OCI-LY7 (cell line): ENCODE measurements around the gene NDUFS6.

ENCODE experiments used
- CTCF ChIP-seq: fragments of 200-600 bp; sonication (generic); conservative IDR thresholded peaks from 2 replicates; pipeline ENCODE4 v1.5.1; 2014; ENCODE audit warnings: mild to moderate bottlenecking, antibody characterized with exemption, low read length, moderate library complexity, mixed read lengths
- EZH2phosphoT487 ChIP-seq: fragments of 200-600 bp; sonication (generic); IDR thresholded peaks from 2 replicates; pipeline ENCODE4 v1.6.1; 2018; ENCODE audit warnings: low read depth, borderline replicate concordance, mild to moderate bottlenecking, mixed run types, antibody characterized with exemption, low read length, moderate library complexity, mixed read lengths

GRCh38 chr5:1814183-1815020, 13.2 kb downstream of the NDUFS6 start:
- TF ChIP-seq CTCF (no peak), EZH2phosphoT487 (no peak)
